Spleen (tissue), 11 donors: ENCODE data around the gene SUN2. TPM values are rescaled to one million over a fixed set of nuclear protein-coding genes. Genes with fewer than 3 reads are reported as not detected.

ENCODE experiments used
- DNase-seq: peaks from one replicate; pipeline ENCODE4 v3.0.0-alpha.2; 2020
- H3K27ac ChIP-seq, 8 donors: fragments of 200-600 bp; sonication (generic) in 7 of 8; 1 replicate in 4 of 8; 2 replicates in 4 of 8; pipeline versions ENCODE4 v1.5.0 to v1.8.0; 2016 to 2021; ENCODE audit warnings: inconsistent platforms in 4 of 8, mild to moderate bottlenecking in 4 of 8, moderate library complexity in 1 of 8
- H3K27me3 ChIP-seq, 7 donors: fragments of 200-600 bp; sonication (generic) in 6 of 7; replicated peaks in 1 of 7; 1 replicate in 4 of 7; 2 replicates in 3 of 7; pipeline versions ENCODE4 v1.5.0 to v1.8.0; 2016 to 2021; ENCODE audit warnings: inconsistent platforms in 3 of 7, mild to moderate bottlenecking in 1 of 7
- H3K36me3 ChIP-seq, 6 donors: fragments of 200-600 bp; sonication (generic) in 5 of 6; 1 replicate in 4 of 6; 2 replicates in 2 of 6; pipeline versions ENCODE4 v1.5.0 to v1.8.0; 2016 to 2021; ENCODE audit warnings: inconsistent platforms in 2 of 6
- H3K4me1 ChIP-seq, 6 donors: fragments of 200-600 bp; sonication (generic) in 5 of 6; 1 replicate in 3 of 6; 2 replicates in 3 of 6; pipeline versions ENCODE4 v1.5.0 to v1.8.0; 2016 to 2021; ENCODE audit warnings: inconsistent platforms in 3 of 6
- H3K4me3 ChIP-seq, 8 donors: fragments of 200-600 bp; sonication (generic) in 7 of 8; 1 replicate in 4 of 8; 2 replicates in 4 of 8; pipeline versions ENCODE4 v1.5.0 to v1.8.0; 2016 to 2021; ENCODE audit warnings: inconsistent platforms in 4 of 8, mild to moderate bottlenecking in 4 of 8, moderate library complexity in 2 of 8
- H3K9me3 ChIP-seq, 8 donors: fragments of 200-600 bp; sonication (generic) in 7 of 8; 1 replicate in 4 of 8; 2 replicates in 4 of 8; pipeline versions ENCODE4 v1.5.0 to v1.8.0; 2016 to 2021; ENCODE audit warnings: inconsistent platforms in 4 of 8
- CTCF ChIP-seq, 11 experiments: fragments of 200-600 bp in 7 of 11; fragments of 450-650 bp in 4 of 11; sonication (generic) in 4 of 11; IDR thresholded peaks in 8 of 11; conservative IDR thresholded peaks in 3 of 11; 1 replicate in 7 of 11; 2 replicates in 4 of 11; pipeline versions ENCODE4 v1.4.0 to v1.8.0; 2016 to 2021; ENCODE audit warnings: antibody characterized with exemption in 11 of 11, inconsistent platforms in 4 of 11, mild to moderate bottlenecking in 1 of 11
- POLR2A ChIP-seq, 3 donors: fragments of 450-650 bp; IDR thresholded peaks; one replicate each; pipeline ENCODE4 v1.5.1; 2017; ENCODE audit warnings: antibody characterized with exemption in 3 of 3, mild to moderate bottlenecking in 1 of 3
- POLR2AphosphoS5 ChIP-seq, 3 donors: sonication (generic); formaldehyde crosslinking; IDR thresholded peaks; one replicate each; pipeline ENCODE4 v1.5.1; 2017; ENCODE audit warnings: antibody characterized with exemption in 3 of 3
- WGBS, 5 donors: extraction: QIAGEN DNeasy Blood & Tissue Kit in 3 of 5; methylation state at CpG; one replicate each; pipeline versions ENCODE4 v1.1.5 to v1.1.7; 2013 to 2018; 5-methylcytosine and 5-hydroxymethylcytosine counted together
- intact Hi-C: fragments of 100-400 bp; cut with DNase I; formaldehyde crosslinking; loops from one replicate; pipeline ENCODE4 v1.15.0; 2023; ENCODE audit warnings: low total_unique reads
- polyA plus RNA-seq, 3 donors: library from polyadenylated mRNA; stranded (reverse); fragments of 200-250 nt; gene quantifications; one replicate each; pipeline ENCODE4 v1.2.1, GENCODE V29; 2013
- total RNA-seq, 7 donors: library from RNA; depleted of rRNA in 3 of 7; stranded (reverse); fragments of >200 nt in 3 of 7; fragmentation: NEBNext Ultra II Directional in 4 of 7; extraction: Animal tissue kit (Norgen Biotek cat#: 25700) in 4 of 7; gene quantifications; one replicate each; pipeline versions ENCODE4 v1.1.0 to v1.2.1, GENCODE V29; 2016 to 2021
- donor health status: healthy with polysubstance abuse.
- donor health status: DM: no; HTN: no; CAD: no; lungs with moderate emphysema.
- donor health status: DM: no; HTN: no; CAD: no.
- donor health status: Bipolar disorder and iron deficiency.
- donor health status: healthy.
- donor health status: DM: no; HTN: no; CAD: no.
- donor health status: DM: yes; HTN: yes; CAD: no.

The SUN2 gene
- total and polyA plus RNA-seq, 10 donors: 35.4 to 455 (median 208) TPM

DNA sequence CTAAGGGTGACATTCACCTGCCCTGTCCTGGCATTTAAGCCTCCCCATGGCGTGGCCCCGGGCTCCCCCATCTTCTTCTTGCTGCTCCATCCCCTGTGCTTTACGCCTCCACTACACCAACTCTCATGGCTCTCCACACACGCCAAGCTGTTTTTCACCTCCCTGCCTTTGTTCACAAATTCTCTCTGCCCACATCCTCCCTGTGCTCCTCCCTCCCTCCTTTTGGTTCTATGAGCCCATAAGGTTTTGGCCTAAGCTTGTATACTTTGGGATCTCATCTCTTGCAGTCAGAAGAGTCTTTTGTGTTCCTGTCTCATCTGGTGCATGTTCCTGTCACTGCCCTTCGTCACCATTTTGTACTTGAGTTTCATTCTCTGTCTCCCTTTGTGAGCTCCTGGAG, 42.7 kb upstream of the SUN2 start:
- H3K4me1 ChIP-seq: peaks cover 0 to 12% (median 7%) of the 10 kb centered on the region in 6 donors
- DNase-seq: no peak
- no peaks in the 10 kb centered on the region for H3K36me3 ChIP-seq
- TF ChIP-seq POLR2A (IDR thresholded peaks at IDR 0.05) (no peak), CTCF (IDR thresholded peaks at IDR 0.05 in 8 of 11, conservative IDR thresholded peaks at IDR 0.05 in 3 of 11) (no peak), POLR2AphosphoS5 (IDR thresholded peaks at IDR 0.05) (no peak)
- 69 to 79% (median 73%) methylated on average over 5 of the region's 5 CpGs for WGBS, 5 donors
- H3K4me3 ChIP-seq: no peak overlapping the region
- intact Hi-C loops: no loop called here
- H3K27ac ChIP-seq: no peak overlapping the region
- peaks cover 0 to 9% (median 4%) of the 10 kb centered on the region in 8 donors for H3K9me3 ChIP-seq
- H3K27me3 ChIP-seq: peaks cover 0 to 45% (median 5%) of the 10 kb centered on the region in 7 donors

DNA sequence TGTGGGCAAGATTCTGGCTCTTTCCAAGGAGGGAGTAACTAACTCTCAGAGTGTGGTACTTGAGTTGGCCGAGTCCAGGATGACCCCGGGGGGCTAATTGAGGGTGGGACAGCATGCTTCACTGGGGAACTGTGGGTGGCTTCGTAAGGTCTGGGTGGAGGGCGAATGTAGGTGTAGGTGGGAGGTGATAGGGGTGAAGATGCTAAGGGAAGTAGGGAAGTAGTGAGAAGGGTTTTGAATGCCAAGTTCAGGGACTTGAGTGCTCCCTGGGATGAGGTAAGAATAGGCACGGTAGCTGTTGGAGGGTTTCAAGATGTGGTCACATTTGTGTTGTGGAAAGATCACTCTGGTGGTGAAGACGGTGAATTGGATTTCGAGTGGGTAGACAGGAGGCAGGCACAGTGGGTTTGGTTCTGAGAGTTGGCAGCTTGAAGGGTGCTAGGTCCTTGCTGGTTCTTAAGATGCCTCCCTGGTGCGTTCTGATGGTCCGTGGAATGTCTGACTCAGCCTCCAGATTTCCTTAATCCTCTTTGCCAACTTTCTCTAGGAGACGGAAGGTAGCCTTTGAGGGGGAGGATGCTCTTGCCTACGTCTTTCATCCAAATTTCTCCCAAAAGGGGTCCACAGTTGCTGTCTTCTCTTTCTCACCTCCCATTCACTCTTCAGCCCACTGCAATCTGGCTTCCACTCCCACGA, 40.6 kb upstream of the SUN2 start:
- Histone ChIP-seq H3K36me3 (no peaks in the 10 kb centered on the region), H3K27me3 (peaks cover 0 to 31% (median 5%) of the 10 kb centered on the region in 7 donors), H3K9me3 (peaks cover 0 to 9% (median 4%) of the 10 kb centered on the region in 8 donors), H3K4me1 (peaks cover 4 to 23% (median 17%) of the 10 kb centered on the region in 6 donors), H3K4me3 (no peak overlapping the region), H3K27ac (no peak overlapping the region)
- TF ChIP-seq POLR2AphosphoS5 (IDR thresholded peaks at IDR 0.05): no peak
- TF ChIP-seq CTCF (IDR thresholded peaks at IDR 0.05 in 8 of 11, conservative IDR thresholded peaks at IDR 0.05 in 3 of 11): no peak
- no peak for TF ChIP-seq POLR2A (IDR thresholded peaks at IDR 0.05)
- WGBS, 5 donors: 77 to 86% (median 84%) methylated on average over 12 of the region's 12 CpGs
- intact Hi-C loops: no loop called here
- DNase-seq: no peak

DNA sequence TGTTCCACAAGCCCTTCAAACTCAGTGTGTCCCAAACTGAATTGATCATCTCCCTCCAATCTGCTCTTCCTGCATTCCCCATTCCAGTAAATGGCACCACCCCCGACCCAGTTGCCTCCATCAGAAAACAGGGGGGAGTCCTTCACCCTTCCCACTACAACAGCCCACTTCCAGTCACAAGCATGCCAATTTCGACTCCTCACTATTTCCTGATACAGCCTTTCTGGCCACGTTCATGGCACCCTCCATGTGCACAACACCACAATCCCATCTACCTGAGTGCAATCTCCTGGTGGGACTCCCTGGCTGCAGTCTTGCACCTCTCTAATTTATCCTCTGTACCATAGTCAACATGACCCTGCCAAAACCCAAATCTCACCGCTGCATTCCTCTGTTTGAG, 39.8 kb upstream of the SUN2 start:
- no peak for DNase-seq
- H3K4me1 ChIP-seq: peaks cover 4 to 23% (median 17%) of the 10 kb centered on the region in 6 donors
- WGBS, 5 donors: 68 to 77% (median 70%) methylated on average over 4 of the region's 4 CpGs
- H3K36me3 ChIP-seq: peaks cover 0 to 4% (median 2%) of the 10 kb centered on the region in 6 donors
- H3K27me3 ChIP-seq: peaks cover 0 to 23% (median 0%) of the 10 kb centered on the region in 7 donors
- peaks cover 0 to 9% (median 4%) of the 10 kb centered on the region in 8 donors for H3K9me3 ChIP-seq
- no peak overlapping the region for H3K4me3 ChIP-seq
- H3K27ac ChIP-seq: no peak overlapping the region
- no peak for TF ChIP-seq CTCF (IDR thresholded peaks at IDR 0.05 in 8 of 11, conservative IDR thresholded peaks at IDR 0.05 in 3 of 11)
- TF ChIP-seq POLR2AphosphoS5 (IDR thresholded peaks at IDR 0.05): no peak
- TF ChIP-seq POLR2A (IDR thresholded peaks at IDR 0.05): no peak
- intact Hi-C loops: no loop called here

GRCh38 chr22:38793721-38794466, 38.1 kb upstream of the SUN2 start, which contains the start of gene DNAL4:
TSS of gene DNAL4 (minus strand) at chr22:38794143. CDS start at chr22:38782731, 11,412 bp downstream.
- Histone ChIP-seq H3K4me3 (peak within 1 kb of the TSS; percentile 87 to 99 (median 91)), H3K9me3 (peaks cover 0 to under 1% (median 0%) of the 10 kb centered on the region in 8 donors), H3K36me3 (peaks cover 0 to 16% (median 7%) of the 10 kb centered on the region in 6 donors), H3K4me1 (peaks cover 7 to 29% (median 22%) of the 10 kb centered on the region in 6 donors), H3K27ac (peak within 1 kb of the TSS; percentile 9 to 90 (median 80)), H3K27me3 (peaks cover 0 to 21% (median 0%) of the 10 kb centered on the region in 7 donors)
- WGBS, 5 donors: 0 to 1% (median 1%) methylated on average over 30 to 47 of the region's 47 CpGs
- intact Hi-C loops: no loop called here
- TF ChIP-seq POLR2AphosphoS5 (IDR thresholded peaks at IDR 0.05) (peak; percentile 63 to 79 (median 68)), CTCF (IDR thresholded peaks at IDR 0.05 in 8 of 11, conservative IDR thresholded peaks at IDR 0.05 in 3 of 11) (peak in 3 of 11 experiments; percentile 6 to 21 (median 16)), POLR2A (IDR thresholded peaks at IDR 0.05) (no peak)
- peak; percentile 96 for DNase-seq
